ENCODE results near the gene OTOS.

The OTOS gene

GRCh38 chr2:240111253-240111652 lies 29.2 kb downstream of the OTOS start:
- no peak for DNase-seq

GRCh38 chr2:240109386-240109785 lies 31.1 kb downstream of the OTOS start:
- DNase-seq = no peak

- DNase-seq = no peak
These were observed 33.0 kb downstream of the OTOS start for GRCh38 chr2:240107477-240107796.

- no peak for DNase-seq
These were observed 33.5 kb downstream of the OTOS start for GRCh38 chr2:240106765-240107476.

- DNase-seq = no peak
These were observed 34.5 kb downstream of the OTOS start for GRCh38 chr2:240105982-240106381.

GRCh38 chr2:240103136-240103535 lies 37.3 kb downstream of the OTOS start:
- no peak for DNase-seq

- DNase-seq = no peak
These were observed 42.1 kb downstream of the OTOS start for GRCh38 chr2:240098349-240098748.

- no peak for DNase-seq
These were observed 44.6 kb downstream of the OTOS start for GRCh38 chr2:240095556-240096523.

GRCh38 chr2:240089306-240089705 lies 51.2 kb downstream of the OTOS start:
- no peak for DNase-seq
